Parathyroid adenoma (tissue), 2 donors: ENCODE measurements around the gene AKNA.

Experiments used
- H2AFZ ChIP-seq: fragments of 300-600 bp; sonication (generic); one replicate; pipeline ENCODE4 v1.7.0; 2017; ENCODE audit warnings: antibody characterized with exemption, mild to moderate bottlenecking
- H3K27ac ChIP-seq: fragments of 300-600 bp; sonication (generic); one replicate; pipeline ENCODE4 v1.7.0; 2017
- H3K27me3 ChIP-seq: fragments of 300-600 bp; sonication (generic); one replicate; pipeline ENCODE4 v1.7.0; 2017; ENCODE audit warnings: low read length; ENCODE audit not compliant: control insufficient read depth, insufficient read depth
- H3K36me3 ChIP-seq: fragments of 300-600 bp; sonication (generic); one replicate; pipeline ENCODE4 v1.7.0; 2017; ENCODE audit warnings: low read length; ENCODE audit not compliant: control insufficient read depth, insufficient read depth
- H3K4me1 ChIP-seq: fragments of 300-600 bp; sonication (generic); one replicate; pipeline ENCODE4 v1.7.0; 2017; ENCODE audit warnings: control low read depth
- H3K4me2 ChIP-seq: fragments of 300-600 bp; sonication (generic); one replicate; pipeline ENCODE4 v1.7.0; 2017; ENCODE audit warnings: low read length
- H3K4me3 ChIP-seq: fragments of 300-600 bp; sonication (generic); one replicate; pipeline ENCODE4 v1.7.0; 2017; ENCODE audit warnings: low read depth, low read length
- H3K79me2 ChIP-seq: fragments of 300-600 bp; sonication (generic); one replicate; pipeline ENCODE4 v1.7.0; 2017; ENCODE audit warnings: control low read depth
- H3K9ac ChIP-seq: fragments of 300-600 bp; sonication (generic); one replicate; pipeline ENCODE4 v1.7.0; 2017; ENCODE audit warnings: mild to moderate bottlenecking
- H3K9me3 ChIP-seq: fragments of 300-600 bp; sonication (generic); one replicate; pipeline ENCODE4 v1.7.0; 2017; ENCODE audit warnings: low read length; ENCODE audit not compliant: control insufficient read depth
- CTCF ChIP-seq: fragments of 300-600 bp; sonication (generic); IDR thresholded peaks from one replicate; pipeline ENCODE4 v1.7.0; 2017; ENCODE audit warnings: antibody characterized with exemption, mild to moderate bottlenecking
- donor health status: primary hyperparathyroidism.

AKNA gene

DNA sequence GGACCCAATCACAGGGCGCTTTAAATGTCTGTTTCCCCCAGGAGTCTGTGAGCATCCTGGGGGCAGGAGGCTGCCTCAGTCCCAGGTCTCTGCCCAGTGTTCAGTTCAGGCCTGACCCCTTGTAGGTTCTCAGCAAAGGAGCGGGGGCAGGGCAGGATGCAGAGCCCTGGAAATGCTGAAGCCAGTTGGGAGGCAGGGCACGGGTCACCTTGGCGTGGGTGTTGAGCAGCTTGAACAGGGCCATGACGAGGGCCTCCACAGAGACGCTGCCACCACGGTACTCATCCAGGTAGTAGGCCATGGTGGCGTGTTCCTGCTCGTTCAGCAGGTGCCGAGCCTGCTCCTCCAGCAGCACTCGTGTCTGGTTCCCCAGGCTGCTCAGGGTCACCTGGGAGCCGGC is 36.3 kb upstream of the AKNA start:
- Histone ChIP-seq H3K9ac (no peak overlapping the region), H3K27me3 (no peaks in the 10 kb centered on the region), H3K4me2 (no peak overlapping the region), H3K4me1 (no peaks in the 10 kb centered on the region), H3K36me3 (no peaks in the 10 kb centered on the region), H3K9me3 (no peaks in the 10 kb centered on the region), H3K4me3 (no peak overlapping the region), H2AFZ (no peak overlapping the region), H3K27ac (no peak overlapping the region), H3K79me2 (no peaks in the 10 kb centered on the region)
- TF ChIP-seq CTCF, result no peak

GRCh38 chr9:114423181-114423580 is 35.4 kb upstream of the AKNA start:
- H3K9me3 ChIP-seq, result no peaks in the 10 kb centered on the region
- H3K79me2 ChIP-seq, result no peaks in the 10 kb centered on the region
- no peaks in the 10 kb centered on the region for H3K4me1 ChIP-seq
- no peak overlapping the region for H3K9ac ChIP-seq
- H3K4me2 ChIP-seq, result no peak overlapping the region
- no peak overlapping the region for H3K4me3 ChIP-seq
- no peak overlapping the region for H2AFZ ChIP-seq
- H3K27me3 ChIP-seq, result no peaks in the 10 kb centered on the region
- no peak overlapping the region for H3K27ac ChIP-seq
- TF ChIP-seq CTCF, result no peak
- H3K36me3 ChIP-seq, result no peaks in the 10 kb centered on the region

- H3K79me2 ChIP-seq, result no peaks in the 10 kb centered on the region
- TF ChIP-seq CTCF, result no peak
- H3K4me1 ChIP-seq, result no peaks in the 10 kb centered on the region
- no peaks in the 10 kb centered on the region for H3K27me3 ChIP-seq
- H3K36me3 ChIP-seq, result no peaks in the 10 kb centered on the region
- H3K4me2 ChIP-seq, result no peak overlapping the region
- H3K27ac ChIP-seq, result no peak overlapping the region
- no peak overlapping the region for H3K9ac ChIP-seq
- H3K4me3 ChIP-seq, result no peak overlapping the region
- no peak overlapping the region for H2AFZ ChIP-seq
- H3K9me3 ChIP-seq, result no peaks in the 10 kb centered on the region
Observed at GRCh38 chr9:114421147-114421546, 33.4 kb upstream of the AKNA start.

GRCh38 chr9:114419796-114420195 is 32.0 kb upstream of the AKNA start:
- Histone ChIP-seq H3K4me1 (no peaks in the 10 kb centered on the region), H3K4me3 (no peak overlapping the region), H3K9me3 (no peaks in the 10 kb centered on the region), H3K27me3 (no peaks in the 10 kb centered on the region), H3K79me2 (no peaks in the 10 kb centered on the region), H3K36me3 (no peaks in the 10 kb centered on the region), H3K4me2 (no peak overlapping the region), H3K27ac (no peak overlapping the region), H3K9ac (no peak overlapping the region), H2AFZ (no peak overlapping the region)
- TF ChIP-seq CTCF, result no peak

DNA sequence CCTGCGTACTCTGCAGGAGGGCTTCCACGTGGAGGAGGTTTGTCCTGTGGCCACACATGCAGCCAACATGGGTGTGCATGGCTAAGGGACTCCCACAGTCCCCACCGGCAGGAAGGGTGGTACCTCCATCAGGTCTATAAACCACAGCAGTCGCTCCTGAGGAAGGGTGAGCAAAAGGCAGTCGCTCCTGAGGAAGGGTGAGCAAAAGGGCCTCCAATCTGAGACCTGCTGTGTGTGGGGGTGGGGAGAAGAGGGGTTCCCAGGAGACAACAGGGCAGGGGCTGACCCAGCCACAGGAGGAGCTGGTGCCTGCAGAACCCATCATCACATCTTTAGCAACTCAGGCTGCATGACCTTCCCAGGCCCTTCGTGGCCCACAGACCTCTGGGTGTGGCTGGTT is 30.3 kb upstream of the AKNA start:
- no peak overlapping the region for H3K4me2 ChIP-seq
- H2AFZ ChIP-seq, result no peak overlapping the region
- H3K9me3 ChIP-seq, result no peaks in the 10 kb centered on the region
- no peak overlapping the region for H3K27ac ChIP-seq
- no peak overlapping the region for H3K4me3 ChIP-seq
- TF ChIP-seq CTCF, result no peak
- no peaks in the 10 kb centered on the region for H3K27me3 ChIP-seq
- no peaks in the 10 kb centered on the region for H3K36me3 ChIP-seq
- H3K9ac ChIP-seq, result no peak overlapping the region
- H3K4me1 ChIP-seq, result no peaks in the 10 kb centered on the region
- H3K79me2 ChIP-seq, result no peaks in the 10 kb centered on the region
